Skeletal muscle satellite cell (primary cell): Measurements from ENCODE around the gene ATP8B1.

Experiments
- H3K27me3 ChIP-seq: 2 replicates; pipeline ENCODE4 v1.7.0; 2013; ENCODE audit warnings: low read length; ENCODE audit not compliant: control insufficient read depth, insufficient read depth
- H3K36me3 ChIP-seq: 2 replicates; pipeline ENCODE4 v1.7.0; 2013; ENCODE audit warnings: mild to moderate bottlenecking, control low read depth, low read length; ENCODE audit not compliant: insufficient read depth
- H3K4me1 ChIP-seq: 2 replicates; pipeline ENCODE4 v1.7.0; 2013; ENCODE audit warnings: low read length; ENCODE audit not compliant: control insufficient read depth, insufficient read depth
- H3K4me2 ChIP-seq: 2 replicates; pipeline ENCODE4 v1.7.0; 2013; ENCODE audit warnings: mild to moderate bottlenecking, low read length
- H3K4me3 ChIP-seq: 2 replicates; pipeline ENCODE4 v1.7.0; 2013; ENCODE audit warnings: low read length
- H3K9ac ChIP-seq: 2 replicates; pipeline ENCODE4 v1.7.0; 2013; ENCODE audit warnings: mild to moderate bottlenecking, low read depth, low read length, moderate library complexity
- H3K9me3 ChIP-seq: replicated peaks from 2 replicates; pipeline ENCODE4 v1.7.0; 2013; ENCODE audit warnings: mild to moderate bottlenecking, control low read depth, low read length

ATP8B1 gene

DNA sequence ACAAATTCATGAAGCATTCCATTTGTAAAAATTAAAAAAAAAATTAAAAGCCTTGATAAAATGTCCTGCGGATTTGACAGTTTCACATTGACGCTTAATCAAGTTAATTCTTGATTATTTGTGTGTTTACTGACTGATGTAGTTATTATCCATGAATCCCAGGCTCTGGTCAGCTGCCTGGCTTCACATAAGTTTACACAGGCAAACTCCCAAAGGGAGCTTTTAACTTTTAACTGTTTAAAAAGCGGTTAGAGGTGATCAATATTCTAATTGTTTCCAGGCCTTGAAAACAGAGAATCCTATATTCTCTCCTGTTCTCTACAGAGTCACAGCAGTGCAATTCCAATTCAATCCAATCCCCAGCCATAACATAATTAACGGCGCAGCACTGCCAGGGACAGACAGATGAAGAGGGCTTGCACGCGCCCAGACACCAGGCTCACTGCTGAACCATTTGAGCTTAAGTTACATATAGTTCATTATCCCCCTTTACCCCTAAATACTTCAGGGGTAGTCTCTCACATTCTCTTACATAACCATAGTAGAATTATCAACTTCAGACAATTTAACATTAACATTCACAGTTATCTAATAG, 47.5 kb downstream of the ATP8B1 start:
- Histone ChIP-seq H3K4me1 (peaks cover 7% of the 10 kb centered on the region), H3K27me3 (no peaks in the 10 kb centered on the region), H3K36me3 (peaks cover 18% of the 10 kb centered on the region), H3K4me3 (no peak overlapping the region), H3K4me2 (no peak overlapping the region), H3K9me3 (no peaks in the 10 kb centered on the region), H3K9ac (no peak overlapping the region)

DNA sequence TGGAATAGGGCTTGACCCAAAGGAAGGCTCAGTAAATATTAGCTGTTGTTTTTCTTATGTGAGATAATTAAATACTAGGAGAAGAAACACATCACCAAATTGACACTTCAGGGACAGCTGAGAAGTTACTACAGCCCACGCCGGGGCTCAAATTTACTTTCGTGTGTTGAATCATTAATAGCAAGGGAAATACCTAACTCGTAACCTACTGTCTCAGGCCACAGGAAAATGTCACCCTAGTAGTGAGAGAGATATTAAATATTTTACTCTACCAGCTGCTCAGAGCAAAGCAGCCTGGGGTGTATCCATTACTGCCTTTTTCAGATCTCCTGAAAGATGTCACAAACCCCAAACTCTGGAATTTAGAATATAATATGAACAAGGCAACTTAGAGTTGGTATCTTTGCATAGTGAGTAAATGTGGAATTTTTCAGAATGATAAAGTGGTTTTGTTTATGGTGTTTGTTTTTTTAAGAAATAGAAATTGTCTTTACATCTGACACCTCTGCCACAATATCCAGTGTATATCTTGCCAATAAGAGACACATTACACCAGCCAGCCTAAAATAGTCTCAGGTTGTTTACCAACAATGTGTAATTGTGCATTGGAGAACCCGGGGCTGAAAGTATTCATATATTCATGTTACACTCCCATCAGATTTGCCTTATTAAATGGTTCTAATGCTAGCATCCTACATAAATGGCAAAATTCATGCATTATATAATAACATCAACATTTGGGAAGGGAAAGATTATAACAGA, 48.4 kb downstream of the ATP8B1 start:
- Histone ChIP-seq H3K9ac (no peak overlapping the region), H3K4me1 (peaks cover 11% of the 10 kb centered on the region), H3K4me3 (no peak overlapping the region), H3K36me3 (peaks cover 14% of the 10 kb centered on the region), H3K9me3 (no peaks in the 10 kb centered on the region), H3K4me2 (no peak overlapping the region), H3K27me3 (no peaks in the 10 kb centered on the region)

DNA sequence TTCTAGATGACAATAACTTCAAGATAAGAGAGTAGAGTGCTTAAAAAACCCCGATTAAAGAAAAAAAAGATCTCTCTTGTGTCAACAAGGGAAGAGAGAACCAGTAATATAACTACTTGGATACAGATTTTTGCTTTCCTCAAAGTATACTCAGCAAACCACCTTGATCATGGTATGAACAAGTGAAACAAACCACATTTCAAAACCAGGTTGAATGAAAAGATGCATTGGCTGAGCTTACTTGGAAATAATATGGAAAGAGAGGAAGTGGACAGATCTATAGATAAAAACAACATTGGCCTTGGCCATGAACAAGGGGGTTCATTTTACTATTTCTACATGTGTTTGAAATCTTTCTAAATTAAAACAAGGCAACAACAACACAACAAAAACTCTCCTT, 50.1 kb downstream of the ATP8B1 start:
- H3K4me2 ChIP-seq, result no peak overlapping the region
- no peaks in the 10 kb centered on the region for H3K27me3 ChIP-seq
- H3K4me3 ChIP-seq, result no peak overlapping the region
- peaks cover 28% of the 10 kb centered on the region for H3K4me1 ChIP-seq
- peaks cover 14% of the 10 kb centered on the region for H3K36me3 ChIP-seq
- H3K9ac ChIP-seq, result no peak overlapping the region
- H3K9me3 ChIP-seq, result no peaks in the 10 kb centered on the region

DNA sequence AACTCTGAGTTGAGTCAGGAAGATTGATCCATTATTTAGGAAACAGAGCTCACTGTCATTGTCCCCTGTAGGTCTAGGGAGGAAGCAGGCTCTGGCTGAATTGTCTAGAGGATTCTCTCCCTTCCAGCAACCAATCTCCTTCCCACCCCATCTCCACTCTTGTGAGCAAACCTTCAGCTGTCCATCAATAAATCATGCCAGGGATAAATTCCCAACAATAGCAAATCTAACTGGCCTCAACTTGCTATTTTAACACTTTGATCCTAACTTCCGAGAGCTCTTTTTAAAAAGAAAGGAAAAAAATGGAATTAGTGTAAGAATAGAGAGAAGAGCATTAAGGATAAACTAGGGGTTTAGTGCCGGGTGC, 53.5 kb downstream of the ATP8B1 start:
- Histone ChIP-seq H3K4me1 (peaks cover 22% of the 10 kb centered on the region), H3K4me2 (no peak overlapping the region), H3K9ac (no peak overlapping the region)

DNA sequence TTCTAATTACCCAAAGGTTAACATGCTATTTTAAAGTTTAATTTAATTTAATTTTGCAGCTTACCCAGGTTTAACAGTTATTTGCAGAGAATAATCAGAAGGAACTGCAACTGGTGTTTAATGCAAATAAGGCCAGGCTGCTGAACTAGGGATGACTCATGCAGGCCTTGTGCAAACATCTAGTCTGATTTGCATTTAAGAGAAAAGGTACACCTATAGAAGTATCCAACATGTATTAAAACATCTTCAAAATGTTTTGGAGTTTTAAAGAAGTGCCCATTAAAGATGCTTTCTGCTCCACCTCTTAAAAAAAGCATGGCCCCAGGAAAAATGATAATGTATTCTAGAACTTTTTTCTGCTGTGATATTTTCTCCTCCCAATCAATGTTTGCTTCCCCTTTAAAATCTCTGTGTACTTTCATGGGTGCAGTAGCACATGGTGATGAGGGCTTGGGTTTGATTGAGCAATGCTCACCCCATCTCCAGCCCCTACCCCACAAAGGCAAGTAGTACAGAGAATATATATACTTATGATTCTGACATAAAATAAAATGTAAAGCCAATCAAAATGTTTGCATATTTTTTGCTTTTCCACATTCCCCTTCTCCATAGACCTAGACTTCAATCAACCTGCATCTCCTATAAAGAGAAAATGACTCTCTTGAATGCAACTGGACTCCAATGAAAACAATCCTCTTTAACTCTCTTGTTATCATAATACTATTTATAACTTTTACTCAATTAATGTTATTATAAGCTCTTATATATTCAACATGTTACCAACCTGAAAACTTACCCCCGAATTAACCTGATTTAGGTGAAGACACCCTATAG, 54.1 kb downstream of the ATP8B1 start:
- no peaks in the 10 kb centered on the region for H3K27me3 ChIP-seq
- H3K9ac ChIP-seq, result no peak overlapping the region
- peaks cover 5% of the 10 kb centered on the region for H3K36me3 ChIP-seq
- H3K4me3 ChIP-seq, result no peak overlapping the region
- H3K4me1 ChIP-seq, result peaks cover 28% of the 10 kb centered on the region
- H3K9me3 ChIP-seq, result no peaks in the 10 kb centered on the region
- H3K4me2 ChIP-seq, result no peak overlapping the region

More for the DNA sequence above, 53.5 kb downstream of the ATP8B1 start:
- Histone ChIP-seq H3K27me3 (no peaks in the 10 kb centered on the region), H3K4me3 (no peak overlapping the region), H3K36me3 (peaks cover 5% of the 10 kb centered on the region), H3K9me3 (no peaks in the 10 kb centered on the region)

DNA sequence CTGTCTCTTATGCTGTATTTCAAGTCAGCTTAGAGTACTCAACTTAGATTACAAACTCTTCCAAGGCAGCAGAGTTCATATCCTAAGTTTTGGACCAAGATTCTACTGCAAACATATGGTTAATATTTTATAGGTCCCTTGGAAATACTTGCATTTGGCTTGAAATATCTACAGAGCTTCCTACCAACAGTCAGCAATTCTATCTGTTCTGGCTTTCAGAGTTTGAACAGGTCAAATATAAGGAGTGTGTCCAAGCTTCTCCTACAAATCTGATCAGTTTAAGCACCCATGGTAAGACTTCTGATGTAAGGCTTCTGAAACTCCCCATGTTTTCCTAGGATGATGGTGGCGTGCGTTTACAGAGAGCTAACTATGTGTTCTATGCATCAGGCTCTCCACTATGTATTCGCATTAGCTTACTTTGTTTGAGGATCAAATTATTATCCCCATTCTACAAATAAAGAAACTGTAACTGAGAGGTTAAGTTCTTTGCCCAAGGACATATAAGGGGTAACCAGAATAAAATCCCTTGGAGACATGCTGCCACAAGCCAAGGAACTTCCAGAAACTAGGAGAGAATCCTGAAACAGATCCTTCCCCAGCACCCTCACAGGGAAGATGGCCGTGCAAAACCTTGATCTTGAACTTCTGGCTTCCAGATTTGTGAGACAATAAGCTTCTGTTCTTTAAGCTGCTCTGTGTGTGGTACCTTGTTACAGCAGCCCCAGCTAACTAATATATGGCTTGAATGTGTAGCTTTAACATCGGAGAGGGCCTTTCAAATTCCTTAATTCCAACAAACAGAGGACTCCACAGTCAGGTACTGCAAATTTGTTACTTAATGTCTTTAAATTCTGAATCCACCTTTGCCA, 55.1 kb downstream of the ATP8B1 start:
- Histone ChIP-seq H3K9ac (no peak overlapping the region), H3K4me1 (peaks cover 37% of the 10 kb centered on the region), H3K36me3 (peaks cover 5% of the 10 kb centered on the region), H3K9me3 (no peaks in the 10 kb centered on the region), H3K27me3 (no peaks in the 10 kb centered on the region), H3K4me3 (no peak overlapping the region), H3K4me2 (no peak overlapping the region)

DNA sequence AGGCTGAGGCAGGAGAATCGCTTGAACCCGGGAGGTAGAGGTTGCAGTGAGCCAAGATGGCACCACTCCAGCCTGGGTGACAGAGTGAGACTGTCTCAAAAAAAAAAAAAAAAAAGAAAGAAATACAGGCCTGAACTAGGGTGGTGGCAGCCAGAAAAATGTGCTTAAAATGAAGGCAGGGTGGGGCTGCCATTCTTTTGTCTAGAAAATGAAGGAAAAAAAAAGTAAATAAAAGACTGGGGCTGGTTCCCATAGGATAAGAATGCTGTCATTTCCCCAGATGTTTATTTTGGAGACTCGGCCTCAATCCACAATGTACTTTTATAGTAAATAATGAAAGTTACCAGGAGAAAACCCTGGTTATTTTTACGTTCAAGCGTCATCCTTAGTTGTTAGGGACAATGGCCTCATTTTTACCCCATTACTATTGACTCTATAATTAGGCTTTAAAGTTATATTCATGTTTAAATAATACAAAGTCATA, 58.9 kb downstream of the ATP8B1 start:
- Histone ChIP-seq H3K4me2 (no peak overlapping the region), H3K36me3 (peaks cover 6% of the 10 kb centered on the region), H3K4me3 (no peak overlapping the region), H3K27me3 (no peaks in the 10 kb centered on the region), H3K4me1 (peaks cover 35% of the 10 kb centered on the region), H3K9ac (peak overlapping the region; percentile 23), H3K9me3 (no peaks in the 10 kb centered on the region)

DNA sequence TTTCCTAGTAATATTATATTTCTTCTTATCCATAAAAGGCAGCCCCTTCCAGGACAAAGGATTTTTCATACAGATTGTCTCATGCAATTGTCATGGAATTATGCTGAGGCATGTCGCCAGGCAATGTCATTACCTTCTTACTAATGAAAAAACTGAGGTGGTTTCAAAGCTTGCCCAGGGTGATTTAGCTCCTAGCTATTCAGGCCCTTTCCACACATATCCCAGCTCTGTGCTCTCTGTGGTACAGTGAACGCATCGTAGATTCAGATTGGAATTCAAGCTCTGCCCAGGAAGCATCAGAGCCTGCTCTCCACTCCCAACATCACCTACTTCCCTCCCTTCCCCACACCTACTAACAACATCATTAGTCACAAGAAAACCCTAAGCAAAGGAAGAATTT, 60.1 kb downstream of the ATP8B1 start:
- Histone ChIP-seq H3K4me1 (peaks cover 30% of the 10 kb centered on the region), H3K4me2 (no peak overlapping the region), H3K9ac (peak overlapping the region; percentile 38), H3K27me3 (no peaks in the 10 kb centered on the region), H3K4me3 (no peak overlapping the region), H3K36me3 (peaks cover 6% of the 10 kb centered on the region), H3K9me3 (no peaks in the 10 kb centered on the region)

DNA sequence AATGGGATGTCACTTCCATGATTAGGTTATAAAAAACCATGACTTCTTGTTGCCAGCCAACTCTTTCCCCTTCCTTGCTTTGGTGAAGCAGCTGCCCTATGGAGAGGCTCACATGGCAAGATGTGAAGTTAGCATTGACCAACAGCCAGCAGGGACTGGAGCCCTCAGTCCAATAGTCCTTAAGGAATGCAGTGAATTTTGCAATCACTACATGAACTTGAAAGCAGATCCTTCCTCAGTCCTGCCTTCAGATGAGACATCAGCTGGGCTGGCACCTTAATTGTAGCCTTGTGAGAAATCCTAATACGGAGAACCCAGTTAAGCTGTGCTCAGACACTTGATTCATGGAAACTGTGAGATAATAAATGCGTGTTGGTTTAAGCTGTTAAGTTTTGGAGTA, 61.8 kb downstream of the ATP8B1 start:
- Histone ChIP-seq H3K4me1 (peaks cover 44% of the 10 kb centered on the region), H3K9me3 (no peaks in the 10 kb centered on the region), H3K27me3 (no peaks in the 10 kb centered on the region), H3K36me3 (peaks cover 6% of the 10 kb centered on the region), H3K4me2 (no peak overlapping the region), H3K4me3 (no peak overlapping the region), H3K9ac (no peak overlapping the region)

DNA sequence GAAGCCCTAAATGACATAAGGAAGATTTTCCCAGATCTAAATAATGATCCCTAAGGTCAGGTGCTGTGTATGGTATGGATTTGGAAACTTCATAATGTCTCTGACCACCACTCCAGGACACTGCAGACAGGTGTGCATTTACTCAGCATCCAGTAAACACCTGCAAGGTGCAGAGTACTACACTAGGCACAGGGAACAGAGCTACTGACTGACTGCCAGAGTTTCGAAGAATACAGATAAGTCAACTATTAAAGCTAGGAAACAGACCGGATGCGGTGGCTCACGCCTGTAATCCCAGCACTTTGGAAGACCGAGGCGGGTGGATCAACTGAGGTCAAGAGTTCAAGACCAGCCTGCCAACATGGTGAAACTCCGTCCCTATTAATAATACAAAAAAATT, 65.0 kb downstream of the ATP8B1 start:
- H3K4me3 ChIP-seq, result peak overlapping the region; percentile 2
- no peaks in the 10 kb centered on the region for H3K27me3 ChIP-seq
- H3K9ac ChIP-seq, result peak overlapping the region; percentile 7
- peak overlapping the region; percentile 73 for H3K4me2 ChIP-seq
- H3K4me1 ChIP-seq, result peaks cover 27% of the 10 kb centered on the region
- H3K36me3 ChIP-seq, result peaks cover 6% of the 10 kb centered on the region
- H3K9me3 ChIP-seq, result no peaks in the 10 kb centered on the region
